SU-DHL-6 (cell line): ENCODE measurements around the gene IFT20.

Experiments
- EZH2phosphoT487 ChIP-seq: fragments of 200-600 bp; sonication (generic), shearing (Covaris generic); conservative IDR thresholded peaks from 2 replicates; pipeline ENCODE4 v1.6.1; 2018; ENCODE audit warnings: mild to moderate bottlenecking, antibody characterized with exemption, low read length, moderate library complexity, mixed read lengths
- TF ChIP-seq, protein P1 (sequence below): fragments of 200-600 bp; sonication (generic); IDR thresholded peaks from one replicate; pipeline ENCODE4 v1.5.1; 2017; ENCODE audit warnings: antibody characterized with exemption, mild to moderate bottlenecking, low read length, moderate library complexity; ENCODE audit not compliant: insufficient read depth, poor library complexity, severe bottlenecking

- TF ChIP-seq, protein P1, sequence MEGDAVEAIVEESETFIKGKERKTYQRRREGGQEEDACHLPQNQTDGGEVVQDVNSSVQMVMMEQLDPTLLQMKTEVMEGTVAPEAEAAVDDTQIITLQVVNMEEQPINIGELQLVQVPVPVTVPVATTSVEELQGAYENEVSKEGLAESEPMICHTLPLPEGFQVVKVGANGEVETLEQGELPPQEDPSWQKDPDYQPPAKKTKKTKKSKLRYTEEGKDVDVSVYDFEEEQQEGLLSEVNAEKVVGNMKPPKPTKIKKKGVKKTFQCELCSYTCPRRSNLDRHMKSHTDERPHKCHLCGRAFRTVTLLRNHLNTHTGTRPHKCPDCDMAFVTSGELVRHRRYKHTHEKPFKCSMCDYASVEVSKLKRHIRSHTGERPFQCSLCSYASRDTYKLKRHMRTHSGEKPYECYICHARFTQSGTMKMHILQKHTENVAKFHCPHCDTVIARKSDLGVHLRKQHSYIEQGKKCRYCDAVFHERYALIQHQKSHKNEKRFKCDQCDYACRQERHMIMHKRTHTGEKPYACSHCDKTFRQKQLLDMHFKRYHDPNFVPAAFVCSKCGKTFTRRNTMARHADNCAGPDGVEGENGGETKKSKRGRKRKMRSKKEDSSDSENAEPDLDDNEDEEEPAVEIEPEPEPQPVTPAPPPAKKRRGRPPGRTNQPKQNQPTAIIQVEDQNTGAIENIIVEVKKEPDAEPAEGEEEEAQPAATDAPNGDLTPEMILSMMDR: no peak
- TF ChIP-seq EZH2phosphoT487: no peak
Measured at GRCh38 chr17:28357061-28357900, 22.0 kb upstream of the IFT20 start, which contains the start of gene POLDIP2.
